Left kidney (tissue), 2 donors: ENCODE measurements around the gene MPIG6B. TPM values are rescaled to one million over a fixed set of nuclear protein-coding genes. Genes with fewer than 3 reads are reported as not detected.

Experiments used
- DNase-seq: peaks from one replicate; pipeline ENCODE4 v3.0.0-alpha.2; 2013
- polyA plus RNA-seq: library from polyadenylated mRNA; unstranded; fragments of 120-200 nt; gene quantifications from one replicate; pipeline ENCODE4 v1.2.1, GENCODE V29; 2013; ENCODE audit not compliant: insufficient read length

The MPIG6B gene
- polyA plus RNA-seq, 1 donor = 1.7 TPM

GRCh38 chr6:31721351-31722020 is 1.7 kb upstream of the MPIG6B start, which contains the start of gene LY6G6C:
LY6G6C (minus strand) TSS chr6:31721746; CDS start chr6:31721679, 67 bp downstream.
- no peak for DNase-seq

- no peak for DNase-seq
Observed at GRCh38 chr6:31722173-31722572, 1.0 kb upstream of the MPIG6B start.

- no peak for DNase-seq
Observed at GRCh38 chr6:31723980-31724691, 963 bp downstream of the MPIG6B start.

- no peak for DNase-seq
Observed at GRCh38 chr6:31725502-31726350, 2.6 kb downstream of the MPIG6B start.

- no peak for DNase-seq
Observed at GRCh38 chr6:31727034-31727716, 4.0 kb downstream of the MPIG6B start.

GRCh38 chr6:31727717-31728671 is 4.8 kb downstream of the MPIG6B start:
- no peak for DNase-seq

GRCh38 chr6:31728767-31729514 is 5.8 kb downstream of the MPIG6B start, which contains the start of gene DDAH2:
DDAH2 (minus strand) TSS chr6:31729299; CDS start chr6:31729161, 138 bp downstream.
- DNase-seq = no peak

- DNase-seq = peak; percentile 94
Observed at GRCh38 chr6:31729515-31729978, 6.4 kb downstream of the MPIG6B start.

GRCh38 chr6:31729979-31730630 is 6.9 kb downstream of the MPIG6B start:
- DNase-seq = peak; percentile 94

- DNase-seq = no peak
Observed at GRCh38 chr6:31730631-31731086, 7.5 kb downstream of the MPIG6B start.

- DNase-seq = no peak
Observed at GRCh38 chr6:31732029-31732428, 8.9 kb downstream of the MPIG6B start.

- DNase-seq = no peak
Observed at GRCh38 chr6:31733734-31734133, 10.6 kb downstream of the MPIG6B start.

- no peak for DNase-seq
Observed at GRCh38 chr6:31734247-31734820, 11.2 kb downstream of the MPIG6B start.

- no peak for DNase-seq
Observed at GRCh38 chr6:31734821-31735406, 11.7 kb downstream of the MPIG6B start.

- peak; percentile 85 for DNase-seq
Observed at GRCh38 chr6:31736021-31736767, 13.0 kb downstream of the MPIG6B start, which contains the start of gene CLIC1. CLIC1 (minus strand) TSS chr6:31736530; CDS start chr6:31736300, 230 bp downstream.

GRCh38 chr6:31736768-31737314 is 13.7 kb downstream of the MPIG6B start:
- DNase-seq = no peak

GRCh38 chr6:31737315-31737990 is 14.3 kb downstream of the MPIG6B start:
- DNase-seq = peak; percentile 83
